Liver (tissue), 9 donors: Measurements from ENCODE around the gene FCGR3A. TPM values are rescaled to one million over a fixed set of nuclear protein-coding genes. Genes with fewer than 3 reads are reported as not detected.

Experiments used
- DNase-seq: peaks from one replicate; pipeline ENCODE4 v3.0.0-alpha.2; 2017; ENCODE audit warnings: low spot score
- H3K27ac ChIP-seq, 2 donors: one replicate each; pipeline ENCODE4 v1.7.0; 2013; ENCODE audit warnings: inconsistent platforms in 2 of 2, low read length in 2 of 2, control low read depth in 1 of 2, low read depth in 1 of 2, mild to moderate bottlenecking in 1 of 2
- H3K27me3 ChIP-seq, 4 donors: one replicate each; pipeline versions ENCODE4 v1.6.1 to v1.7.0; 2013; ENCODE audit warnings: low read length in 3 of 4, inconsistent platforms in 1 of 4, mild to moderate bottlenecking in 1 of 4, moderate library complexity in 1 of 4; ENCODE audit not compliant: control insufficient read depth in 4 of 4, insufficient read depth in 4 of 4
- H3K36me3 ChIP-seq, 4 donors: one replicate each; pipeline versions ENCODE4 v1.6.1 to v1.7.0; 2013; ENCODE audit warnings: low read length in 3 of 4, mild to moderate bottlenecking in 3 of 4, low read depth in 1 of 4, moderate library complexity in 1 of 4; ENCODE audit not compliant: control insufficient read depth in 4 of 4, insufficient read depth in 3 of 4
- H3K4me1 ChIP-seq, 4 donors: one replicate each; pipeline versions ENCODE4 v1.6.1 to v1.7.0; 2013; ENCODE audit warnings: low read length in 3 of 4, mild to moderate bottlenecking in 3 of 4, moderate library complexity in 1 of 4; ENCODE audit not compliant: control insufficient read depth in 4 of 4, insufficient read depth in 4 of 4
- H3K4me3 ChIP-seq, 3 donors: one replicate each; pipeline versions ENCODE4 v1.6.1 to v1.7.0; 2013; ENCODE audit warnings: low read length in 3 of 3, control low read depth in 1 of 3, low read depth in 1 of 3, mild to moderate bottlenecking in 1 of 3
- H3K9ac ChIP-seq, 2 donors: one replicate each; pipeline ENCODE4 v1.7.0; 2013; ENCODE audit warnings: low read length in 2 of 2, mild to moderate bottlenecking in 2 of 2, moderate library complexity in 2 of 2, control low read depth in 1 of 2, low read depth in 1 of 2
- H3K9me3 ChIP-seq, 4 donors: one replicate each; pipeline versions ENCODE4 v1.6.1 to v1.7.0; 2013; ENCODE audit warnings: low read length in 3 of 4; ENCODE audit not compliant: control insufficient read depth in 4 of 4
- ATF3 ChIP-seq: IDR thresholded peaks from 2 replicates; pipeline ENCODE4 v1.6.1; 2016; ENCODE audit warnings: antibody characterized with exemption
- CTCF ChIP-seq: fragments of 150-350 bp; IDR thresholded peaks from 2 replicates; pipeline ENCODE4 v1.5.1; 2017; ENCODE audit warnings: improper control_type of control experiment, low read depth, low read length; ENCODE audit not compliant: missing input control
- EGR1 ChIP-seq, 2 donors: IDR thresholded peaks; 2 replicates each; pipeline ENCODE4 v1.6.1; 2016 to 2018; ENCODE audit warnings: antibody characterized with exemption in 2 of 2, low read depth in 2 of 2
- FOXA1 ChIP-seq: IDR thresholded peaks from 2 replicates; pipeline ENCODE4 v1.6.1; 2016; ENCODE audit warnings: antibody characterized with exemption
- FOXA2 ChIP-seq: IDR thresholded peaks from 2 replicates; pipeline ENCODE4 v1.6.1; 2016; ENCODE audit warnings: antibody characterized with exemption
- GABPA ChIP-seq, 2 donors: IDR thresholded peaks in 1 of 2; conservative IDR thresholded peaks in 1 of 2; 2 replicates each; pipeline ENCODE4 v1.6.1; 2016; ENCODE audit warnings: antibody characterized with exemption in 2 of 2, mild to moderate bottlenecking in 1 of 2, moderate library complexity in 1 of 2
- HNF4A ChIP-seq, 2 donors: conservative IDR thresholded peaks; 2 replicates each; pipeline ENCODE4 v1.6.1; 2016; ENCODE audit warnings: antibody characterized with exemption in 2 of 2, mild to moderate bottlenecking in 2 of 2
- HNF4G ChIP-seq: IDR thresholded peaks from 2 replicates; pipeline ENCODE4 v1.6.1; 2016; ENCODE audit warnings: antibody characterized with exemption
- JUND ChIP-seq, 2 donors: IDR thresholded peaks; 2 replicates each; pipeline ENCODE4 v1.6.1; 2016; ENCODE audit warnings: antibody characterized with exemption in 2 of 2
- RAD21 ChIP-seq, 2 donors: IDR thresholded peaks; 2 replicates each; pipeline ENCODE4 v1.6.1; 2016; ENCODE audit warnings: antibody characterized with exemption in 2 of 2, mild to moderate bottlenecking in 2 of 2
- RXRA ChIP-seq, 2 donors: IDR thresholded peaks; 2 replicates each; pipeline ENCODE4 v1.6.1; 2017 to 2018; ENCODE audit warnings: antibody characterized with exemption in 2 of 2, mild to moderate bottlenecking in 1 of 2
- SP1 ChIP-seq: IDR thresholded peaks from 2 replicates; pipeline ENCODE4 v1.6.1; 2018; ENCODE audit warnings: antibody characterized with exemption, mild to moderate bottlenecking
- TAF1 ChIP-seq: conservative IDR thresholded peaks from 2 replicates; pipeline ENCODE4 v1.6.1; 2016; ENCODE audit warnings: antibody characterized with exemption, mild to moderate bottlenecking
- YY1 ChIP-seq: IDR thresholded peaks from 2 replicates; pipeline ENCODE4 v1.6.1; 2016; ENCODE audit warnings: antibody characterized with exemption, mild to moderate bottlenecking
- WGBS: extraction: QIAGEN DNeasy Blood & Tissue Kit; methylation state at CpG from one replicate; pipeline ENCODE4 v1.1.7; 2013; 5-methylcytosine and 5-hydroxymethylcytosine counted together
- polyA plus RNA-seq, 2 donors: library from polyadenylated mRNA; stranded (reverse) in 1 of 2; unstranded in 1 of 2; fragments of 200-250 nt in 1 of 2; fragments of >200 nt in 1 of 2; fragmentation: Nextera tagmentation in 1 of 2; extraction: Ambion mirVana in 1 of 2; gene quantifications; one replicate each; pipeline versions ENCODE4 v1.2.1 to v1.2.3, GENCODE V29; 2013 to 2015
- total RNA-seq, 2 donors: library from RNA; depleted of rRNA; stranded (reverse); fragments of >200 nt; gene quantifications; one replicate each; pipeline ENCODE4 v1.2.3, GENCODE V29; 2014
- donor health status: healthy.
- donor health status: healthy.
- donor health status: healthy.
- donor health status: healthy.
- donor health status: healthy.

FCGR3A gene
- total and polyA plus RNA-seq, 4 donors, result 9.8 to 70.1 (median 49.2) TPM

GRCh38 chr1:161498646-161499045 is 51.0 kb downstream of the FCGR3A start:
- H3K27me3 ChIP-seq, result peaks cover 0 to 2% (median 0%) of the 10 kb centered on the region in 4 donors
- TF ChIP-seq RXRA (IDR thresholded peaks at IDR 0.05), result no peak
- TF ChIP-seq ATF3, result no peak
- no peak for TF ChIP-seq YY1
- TF ChIP-seq GABPA (IDR thresholded peaks at IDR 0.05 in 1 of 2, conservative IDR thresholded peaks at IDR 0.05 in 1 of 2), result no peak
- no peak for TF ChIP-seq RAD21 (IDR thresholded peaks at IDR 0.05)
- TF ChIP-seq FOXA1, result no peak
- TF ChIP-seq HNF4A (conservative IDR thresholded peaks at IDR 0.05), result no peak
- TF ChIP-seq SP1, result no peak
- no peak for TF ChIP-seq FOXA2
- WGBS, result 90% methylated on average over 2 of the region's 2 CpGs
- H3K36me3 ChIP-seq, result no peaks in the 10 kb centered on the region
- no peak overlapping the region for H3K9ac ChIP-seq
- H3K27ac ChIP-seq, result no peak overlapping the region
- H3K4me1 ChIP-seq, result no peaks in the 10 kb centered on the region
- no peak overlapping the region for H3K4me3 ChIP-seq
- no peaks in the 10 kb centered on the region for H3K9me3 ChIP-seq
- no peak for DNase-seq

GRCh38 chr1:161497961-161498360 is 51.7 kb downstream of the FCGR3A start:
- Histone ChIP-seq H3K9ac (no peak overlapping the region), H3K36me3 (no peaks in the 10 kb centered on the region), H3K27me3 (no peaks in the 10 kb centered on the region), H3K27ac (no peak overlapping the region), H3K4me1 (no peaks in the 10 kb centered on the region), H3K9me3 (no peaks in the 10 kb centered on the region), H3K4me3 (no peak overlapping the region)
- WGBS, result 91% methylated on average over 1 of the region's 1 CpG
- TF ChIP-seq YY1 (no peak), EGR1 (IDR thresholded peaks at IDR 0.05; ENCODE audit: low read depth in 2 of 2) (no peak), SP1 (no peak)
- no peak for DNase-seq

GRCh38 chr1:161495490-161495889 is 54.1 kb downstream of the FCGR3A start:
- H3K9me3 ChIP-seq, result no peaks in the 10 kb centered on the region
- no peak overlapping the region for H3K9ac ChIP-seq
- no peak overlapping the region for H3K27ac ChIP-seq
- DNase-seq, result no peak
- H3K4me3 ChIP-seq, result no peak overlapping the region
- no peak for TF ChIP-seq TAF1
- no peak for TF ChIP-seq HNF4G
- TF ChIP-seq CTCF, result no peak
- TF ChIP-seq JUND (IDR thresholded peaks at IDR 0.05), result no peak
- H3K27me3 ChIP-seq, result no peaks in the 10 kb centered on the region
- no peaks in the 10 kb centered on the region for H3K4me1 ChIP-seq
- no peaks in the 10 kb centered on the region for H3K36me3 ChIP-seq
